HG02840 (cell line): Measurements from ENCODE around the gene PTPRN2.

Source experiments
- ATAC-seq: cut with Tn5 transposase; IDR thresholded peaks from one replicate; pipeline ENCODE4 v1.9.1; 2021; ENCODE audit warnings: mild to moderate bottlenecking, moderate library complexity, moderate number of reproducible peaks; ENCODE audit not compliant: unreplicated experiment, low FRiP score

PTPRN2 gene

GRCh38 chr7:158124671-158125079 lies 462.9 kb downstream of the PTPRN2 start:
- no peak for ATAC-seq

DNA sequence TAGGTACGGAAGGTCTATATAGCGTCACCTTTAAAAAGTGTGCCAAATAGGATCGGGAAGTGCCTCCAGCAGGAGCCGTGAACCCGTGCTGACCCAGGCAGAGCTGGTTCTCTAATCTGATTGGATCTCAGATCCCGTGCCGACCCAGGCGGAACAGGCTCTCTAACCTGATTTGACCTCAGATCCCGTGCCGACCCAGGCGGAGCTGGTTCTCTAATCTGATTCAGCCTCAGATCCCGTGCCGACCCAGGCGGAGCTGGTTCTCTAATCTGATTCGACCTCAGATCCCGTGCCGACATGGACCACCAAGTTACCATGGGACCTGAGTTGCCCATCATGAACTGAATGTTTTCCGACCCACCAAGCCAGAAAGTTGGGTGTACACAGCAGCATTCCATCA lies 463.9 kb downstream of the PTPRN2 start:
- ATAC-seq = no peak

DNA sequence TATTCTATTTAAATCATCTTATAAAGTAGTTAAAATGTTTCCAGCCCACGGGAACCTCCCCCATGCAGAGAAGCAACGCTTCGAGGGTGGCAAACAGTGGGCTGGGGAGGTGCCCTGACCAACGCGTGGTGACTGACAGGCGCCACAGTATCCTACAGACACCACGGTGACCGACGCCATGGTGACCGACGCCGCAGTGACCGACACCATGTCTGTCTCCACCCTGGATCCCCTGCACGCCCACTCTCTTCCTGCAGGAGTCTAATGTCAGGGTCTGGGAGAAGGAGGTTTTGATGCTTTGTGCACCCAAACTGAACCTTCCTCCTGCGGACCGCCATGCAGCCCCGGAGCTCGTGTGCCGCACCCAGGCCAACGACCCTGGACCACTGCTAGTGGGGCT lies 464.4 kb downstream of the PTPRN2 start:
- ATAC-seq = no peak

DNA sequence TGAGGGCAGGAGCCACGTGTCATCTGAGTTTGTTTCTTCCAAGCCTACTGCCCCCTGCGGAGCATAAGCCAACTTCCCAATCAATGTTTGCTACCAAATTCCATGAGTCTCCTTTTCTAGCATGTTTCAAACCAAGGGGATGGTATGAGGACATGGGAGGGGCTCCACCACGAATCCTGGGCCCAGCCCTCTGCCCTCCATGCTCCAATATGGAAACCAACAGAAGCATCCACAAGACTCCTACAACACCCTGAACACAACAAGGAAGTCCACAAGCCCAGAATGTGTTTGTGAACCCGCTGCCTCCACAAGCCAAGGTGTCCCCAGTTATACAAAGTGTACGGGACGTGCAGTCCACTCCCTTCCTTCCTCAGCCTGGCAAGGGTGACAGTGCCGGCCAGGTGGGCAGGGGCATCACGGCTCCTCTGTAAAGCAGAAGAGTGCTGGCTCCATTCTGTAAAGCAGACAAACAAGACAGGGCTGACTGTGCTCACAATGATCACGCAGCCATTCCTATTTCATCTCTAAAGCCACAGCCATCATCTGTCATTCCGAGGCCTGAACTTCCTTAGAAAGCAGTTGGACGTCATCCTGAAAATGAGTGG lies 466.1 kb downstream of the PTPRN2 start:
- ATAC-seq = no peak

DNA sequence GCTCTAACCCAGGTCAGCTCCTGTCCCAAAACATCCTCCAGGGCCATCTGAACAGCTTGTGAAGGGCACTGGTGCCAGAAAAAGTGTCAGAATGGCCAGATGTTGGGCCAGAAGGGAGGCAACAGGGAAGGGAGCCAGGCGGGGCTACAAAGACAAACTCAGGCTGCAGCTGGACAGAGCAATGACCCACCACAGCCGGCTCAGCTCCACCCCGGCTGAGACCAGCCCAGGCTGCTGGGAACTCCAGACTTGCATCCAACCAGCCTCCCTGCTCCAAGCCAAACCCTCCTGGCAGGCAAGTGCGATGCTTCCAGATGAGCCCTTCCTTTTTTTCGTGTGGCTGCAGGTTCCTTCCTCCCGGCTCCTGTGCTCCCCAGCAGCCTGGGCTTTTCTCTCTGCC lies 466.9 kb downstream of the PTPRN2 start:
- no peak for ATAC-seq

DNA sequence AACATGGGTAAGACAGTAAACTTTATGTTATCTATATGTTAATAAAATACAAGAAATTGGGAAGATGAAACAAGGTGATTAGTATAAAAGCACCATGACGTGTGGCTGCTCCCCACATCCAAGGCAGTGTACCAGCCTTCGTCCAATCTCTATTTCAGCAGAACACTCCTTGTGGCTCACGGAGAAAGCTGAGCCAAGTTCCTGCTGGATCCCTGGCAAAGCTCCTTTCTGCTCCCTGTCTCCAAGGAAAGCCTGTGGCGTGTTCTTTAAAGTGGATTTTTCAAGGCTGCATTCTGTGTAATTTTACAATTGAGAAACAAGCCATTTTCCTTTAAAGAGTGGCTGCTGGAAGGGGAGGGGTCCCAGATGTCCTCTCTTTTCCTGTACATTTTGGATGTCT lies 467.3 kb downstream of the PTPRN2 start:
- no peak for ATAC-seq

DNA sequence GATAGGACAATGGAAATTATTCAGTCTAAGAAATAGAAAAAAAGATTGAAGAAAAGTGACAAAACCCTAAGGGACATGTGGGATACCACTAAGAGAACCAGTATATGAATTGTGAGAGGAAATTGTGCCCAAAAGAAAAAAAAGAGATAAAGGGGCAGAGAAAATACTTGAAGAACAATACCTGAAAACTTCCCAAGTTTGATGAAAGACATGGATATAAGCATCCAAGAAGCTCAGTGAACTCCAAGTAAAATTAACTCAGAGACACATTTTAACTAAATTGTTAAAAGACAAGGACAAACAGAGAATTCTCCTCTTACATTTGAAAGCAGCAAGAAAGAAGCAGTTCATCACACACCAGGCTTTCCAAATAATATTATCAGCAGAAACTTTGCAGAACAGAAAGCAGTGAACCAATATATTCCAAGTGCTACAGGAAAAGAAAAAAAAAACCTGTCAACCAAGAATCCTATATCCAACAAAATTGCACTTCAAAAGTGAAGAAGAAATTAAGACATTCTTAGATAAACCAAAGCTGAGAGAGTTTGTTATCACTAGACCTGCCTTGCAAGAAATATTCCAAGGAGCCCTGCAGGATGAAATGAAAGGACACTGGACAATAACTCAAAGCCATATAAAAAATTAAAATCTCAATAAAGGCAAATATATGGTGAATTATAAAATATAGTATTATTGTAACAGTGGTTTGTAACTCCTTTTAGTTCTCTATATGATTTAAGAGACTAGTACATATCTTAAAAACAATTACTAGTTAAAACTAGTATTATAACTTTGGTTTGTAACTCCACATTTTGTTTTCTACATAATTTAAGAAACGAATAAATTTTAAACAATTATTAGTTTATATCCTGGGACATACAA lies 470.0 kb downstream of the PTPRN2 start:
- no peak for ATAC-seq

- no peak for ATAC-seq
Observed at GRCh38 chr7:158116235-158116634, 471.4 kb downstream of the PTPRN2 start.

DNA sequence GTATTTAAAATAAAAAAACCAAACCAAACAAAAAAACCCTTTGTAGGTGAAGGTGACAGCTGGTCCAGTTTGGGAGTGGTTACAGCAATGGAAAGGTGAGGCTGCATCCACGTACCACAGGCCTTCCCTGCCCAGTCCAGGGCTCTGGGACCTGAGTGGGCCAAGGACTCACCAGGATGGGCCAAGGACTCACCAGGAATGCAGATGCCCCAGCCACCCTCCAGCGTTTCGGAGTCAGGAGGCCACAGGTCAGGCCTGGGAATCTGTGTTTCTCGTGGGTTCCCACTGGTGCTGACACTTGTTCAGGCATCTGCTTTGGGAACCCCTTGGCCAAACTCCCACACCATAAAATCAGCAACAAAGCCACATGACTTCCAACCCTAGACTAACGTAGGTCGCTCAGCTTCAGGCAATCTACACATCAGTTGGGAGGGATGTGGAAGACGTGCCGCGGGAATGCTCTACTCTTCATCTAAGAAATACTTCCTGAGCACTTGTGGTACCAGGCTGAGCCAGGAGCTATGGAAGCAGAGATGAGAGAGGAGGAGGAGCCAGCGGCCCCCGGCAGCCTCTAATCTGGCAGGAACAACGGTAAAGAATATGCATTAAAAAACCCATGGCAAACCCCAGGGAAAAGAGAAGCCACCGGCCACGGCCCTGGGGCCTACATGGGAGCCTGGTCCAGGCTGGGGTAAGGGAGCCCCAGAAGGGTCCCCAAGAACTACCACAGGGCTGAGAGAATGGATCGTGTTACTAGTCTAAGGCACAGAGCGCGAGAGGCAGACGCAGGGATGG lies 473.4 kb downstream of the PTPRN2 start:
- no peak for ATAC-seq

DNA sequence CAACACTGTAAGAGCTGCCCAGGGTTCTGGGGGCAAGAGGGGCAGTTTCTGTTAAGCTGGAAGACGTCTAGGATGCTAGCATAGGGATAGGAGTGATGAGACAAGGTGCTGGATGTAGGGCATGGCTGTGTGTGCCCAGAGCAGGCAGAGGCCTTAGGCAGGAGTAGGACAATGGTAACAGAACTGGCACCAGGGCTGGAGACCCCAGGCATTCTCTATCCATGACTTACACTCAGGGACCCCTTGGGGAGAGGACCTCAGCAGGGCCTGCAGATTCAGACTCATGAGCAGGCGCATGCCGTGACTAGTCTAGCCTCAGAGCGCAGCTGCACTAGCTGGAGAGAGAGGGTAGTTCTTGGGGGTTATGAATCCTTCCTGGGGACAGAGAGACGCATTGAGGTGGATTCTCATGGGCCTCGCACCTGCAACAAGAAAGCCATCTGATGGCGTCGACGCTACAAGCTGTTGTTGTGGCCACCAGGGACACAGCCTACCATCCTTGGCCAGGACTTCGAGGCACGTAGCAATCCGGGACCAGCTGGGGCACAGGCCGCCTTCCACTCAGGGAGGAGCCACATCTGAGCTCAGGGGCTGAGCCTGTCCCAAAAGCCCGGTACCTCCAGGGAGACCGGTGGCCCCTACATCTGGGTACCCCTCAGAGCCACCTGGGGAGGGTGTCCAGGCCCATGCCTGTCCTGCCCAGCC lies 474.1 kb downstream of the PTPRN2 start:
- no peak for ATAC-seq

- no peak for ATAC-seq
Observed at GRCh38 chr7:158112571-158113320, 474.9 kb downstream of the PTPRN2 start.

DNA sequence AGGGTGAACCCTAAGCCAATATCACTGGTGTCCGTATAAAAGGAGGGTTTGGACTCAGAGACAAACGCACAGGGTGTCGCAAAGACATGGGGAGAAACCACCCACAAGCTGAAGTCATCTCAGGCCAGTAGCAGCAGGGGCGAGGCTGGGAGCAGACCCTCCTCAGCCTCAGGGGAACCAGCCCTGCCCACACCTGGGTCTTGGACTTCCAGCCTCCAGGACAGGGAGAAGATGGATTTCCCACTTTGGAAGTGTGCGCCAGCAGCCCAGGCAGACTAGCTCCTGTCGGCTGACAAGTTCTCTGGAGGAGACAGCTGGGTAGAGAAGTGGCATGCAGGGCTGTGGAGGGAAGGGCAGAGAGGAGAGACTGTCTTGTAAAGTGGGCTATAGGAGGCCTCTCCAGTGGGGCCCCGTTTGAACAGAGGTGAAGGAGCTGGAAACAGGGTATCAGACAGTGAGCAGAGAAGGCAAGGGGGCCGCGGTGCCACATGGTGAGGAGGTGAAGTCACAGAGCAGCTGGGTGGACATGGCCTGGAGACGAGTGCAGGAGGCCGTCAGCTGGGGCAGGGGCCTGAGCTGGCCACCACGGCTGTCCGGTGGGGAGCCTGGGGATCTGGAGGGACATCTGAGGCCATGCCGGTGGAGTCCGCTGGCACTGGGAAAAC lies 475.6 kb downstream of the PTPRN2 start:
- no peak for ATAC-seq

GRCh38 chr7:158111049-158111751 lies 476.4 kb downstream of the PTPRN2 start:
- ATAC-seq = no peak

DNA sequence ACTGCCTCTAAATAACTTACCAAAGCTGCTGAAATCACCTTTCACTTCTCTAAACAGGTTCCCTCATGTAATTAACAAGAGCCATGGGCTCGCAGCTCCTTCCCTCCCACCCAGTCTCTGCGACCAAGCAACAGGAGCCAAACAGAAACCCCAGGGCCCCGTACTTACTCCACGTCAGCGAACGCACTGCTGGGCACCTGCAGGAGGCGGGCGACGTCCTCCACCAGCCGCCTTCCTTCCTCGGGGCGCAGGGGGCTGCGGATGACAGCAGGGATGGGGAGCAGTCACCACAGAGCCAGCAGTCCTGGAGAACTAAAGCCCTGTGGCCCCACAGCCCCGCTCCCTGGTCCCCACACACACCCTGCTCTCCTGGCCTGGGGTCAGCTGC lies 477.0 kb downstream of the PTPRN2 start:
- ATAC-seq = no peak

DNA sequence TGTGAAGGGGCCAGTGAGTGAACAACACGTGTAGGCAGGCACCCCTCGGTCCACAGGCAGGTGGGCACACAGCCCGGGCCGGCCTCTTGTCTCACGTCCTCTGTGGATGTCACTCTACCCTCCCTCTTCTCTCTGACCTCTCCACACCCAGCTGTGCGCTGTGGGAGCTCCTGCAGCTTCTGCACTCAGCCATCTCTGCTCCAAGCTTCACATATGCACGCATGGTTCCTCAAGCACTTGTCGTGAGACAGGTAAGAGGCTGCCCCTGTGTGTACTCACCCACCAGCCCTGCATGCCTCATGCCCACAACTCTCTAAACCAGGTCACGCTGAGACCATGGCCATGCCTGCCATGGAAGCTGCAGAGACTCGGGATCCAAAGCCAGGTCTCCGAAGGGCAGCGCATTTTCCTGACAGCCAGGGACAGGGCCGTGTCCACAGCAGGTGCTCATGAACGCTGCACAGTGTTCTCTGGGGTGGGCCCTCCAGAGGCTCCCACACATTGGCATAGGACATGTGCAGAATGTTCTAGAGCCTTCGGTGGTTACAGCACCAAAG lies 477.5 kb downstream of the PTPRN2 start:
- no peak for ATAC-seq

DNA sequence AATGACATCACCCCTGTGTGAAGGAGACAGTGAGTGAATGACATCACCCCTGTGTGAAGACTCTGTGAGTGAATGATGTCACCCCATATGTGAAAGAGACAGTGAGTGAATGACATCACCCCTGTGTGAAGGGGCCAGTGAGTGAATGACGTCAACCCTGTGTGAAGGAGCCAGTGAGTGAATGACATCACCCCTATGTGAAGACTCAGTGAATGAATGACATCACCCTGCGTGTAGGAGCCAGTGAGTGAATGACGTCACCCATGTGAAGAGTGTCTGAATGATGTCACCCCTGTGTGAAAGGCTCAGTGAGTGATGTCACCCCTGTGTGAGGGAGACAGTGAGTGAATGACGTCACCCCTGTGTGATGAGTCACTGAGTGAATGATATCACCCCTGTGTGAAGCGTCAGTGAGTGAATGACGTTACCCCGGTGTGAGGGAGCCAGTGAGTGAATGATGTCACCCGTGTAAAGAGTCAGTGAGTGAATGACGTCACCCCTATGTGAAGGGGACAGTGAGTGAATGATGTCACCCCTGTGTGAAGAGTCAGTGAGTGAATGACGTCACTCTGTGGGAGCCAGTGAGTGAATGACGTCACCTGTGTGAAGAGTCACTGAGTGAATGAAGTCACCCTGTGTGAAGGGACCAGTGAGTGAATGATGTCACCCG lies 478.1 kb downstream of the PTPRN2 start:
- ATAC-seq = no peak

- no peak for ATAC-seq
Observed at GRCh38 chr7:158108646-158109293, 478.9 kb downstream of the PTPRN2 start.

DNA sequence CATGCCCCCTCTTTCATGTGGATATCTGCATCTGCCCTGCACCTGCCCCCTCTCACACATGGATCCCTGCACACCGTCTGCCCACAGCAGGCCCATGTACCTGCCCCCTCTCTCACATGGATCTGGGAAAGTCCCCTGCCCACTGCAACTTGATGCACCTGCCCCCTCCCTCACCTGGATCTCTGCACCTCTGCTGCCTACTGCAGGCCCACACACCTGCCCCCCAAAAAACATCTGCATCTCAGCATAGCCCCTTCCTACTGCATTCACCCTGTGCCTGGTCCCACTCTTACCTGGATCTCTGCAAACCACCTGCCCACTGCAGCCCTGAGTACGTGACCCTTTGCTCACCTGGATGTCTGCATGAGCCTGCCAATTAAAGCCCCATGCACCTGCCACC lies 479.8 kb downstream of the PTPRN2 start:
- no peak for ATAC-seq
